Neuronal stem cell (in vitro differentiated cells): ENCODE measurements around the gene RAB35.
A peak's percentile ranks its signal among the peaks of the same experiment; 100 is the strongest.

ENCODE experiments used
- DNase-seq: peaks from one replicate; pipeline ENCODE4 v3.0.0-alpha.2; 2013; ENCODE audit warnings: low spot score
- H2AFZ ChIP-seq: one replicate; pipeline ENCODE4 v1.6.1; 2013; ENCODE audit warnings: mild to moderate bottlenecking, low read length, inconsistent platforms
- H2AK5ac ChIP-seq: 2 replicates; pipeline ENCODE4 v1.6.1; 2013; ENCODE audit warnings: low read depth, mild to moderate bottlenecking, inconsistent platforms, low read length, moderate library complexity, mixed read lengths
- H2BK120ac ChIP-seq: 2 replicates; pipeline ENCODE4 v1.6.1; 2013; ENCODE audit warnings: low read depth, mild to moderate bottlenecking, inconsistent platforms, low read length, moderate library complexity, mixed read lengths
- H2BK12ac ChIP-seq: one replicate; pipeline ENCODE4 v1.6.1; 2013; ENCODE audit warnings: low read length, inconsistent platforms
- H2BK15ac ChIP-seq: 2 replicates; pipeline ENCODE4 v1.6.1; 2013; ENCODE audit warnings: mild to moderate bottlenecking, low read length, inconsistent platforms, mixed read lengths
- H2BK5ac ChIP-seq: one replicate; pipeline ENCODE4 v1.6.1; 2013; ENCODE audit warnings: inconsistent platforms, mild to moderate bottlenecking, low read length, moderate library complexity
- H3K14ac ChIP-seq: one replicate; pipeline ENCODE4 v1.6.1; 2013; ENCODE audit warnings: low read length, inconsistent platforms
- H3K18ac ChIP-seq: 2 replicates; pipeline ENCODE4 v1.6.1; 2013; ENCODE audit warnings: low read length, inconsistent platforms
- H3K23ac ChIP-seq: 2 replicates; pipeline ENCODE4 v1.6.1; 2013; ENCODE audit warnings: low read depth, mild to moderate bottlenecking, mixed read lengths, low read length, inconsistent platforms; ENCODE audit not compliant: poor library complexity
- H3K27ac ChIP-seq: replicated peaks from 3 replicates; pipeline ENCODE4 v1.5.1; 2013; ENCODE audit warnings: low read length, inconsistent platforms
- H3K27me3 ChIP-seq, 3 experiments: 2 replicates each; pipeline ENCODE4 v1.6.1; 2013; ENCODE audit warnings: low read length in 3 of 3, mild to moderate bottlenecking in 2 of 3, inconsistent platforms in 1 of 3, low read depth in 1 of 3, mixed read lengths in 1 of 3, moderate library complexity in 1 of 3; ENCODE audit not compliant: control insufficient read depth in 3 of 3, insufficient read depth in 3 of 3
- H3K36me3 ChIP-seq, 2 donors: replicated peaks in 1 of 2; 2 replicates each; pipeline ENCODE4 v1.6.1; 2013; ENCODE audit warnings: low read length in 2 of 2; ENCODE audit not compliant: control insufficient read depth in 2 of 2, insufficient read depth in 2 of 2
- H3K4ac ChIP-seq: 2 replicates; pipeline ENCODE4 v1.6.1; 2013; ENCODE audit warnings: inconsistent platforms, mild to moderate bottlenecking, low read length, moderate library complexity
- H3K4me1 ChIP-seq, 2 donors: 1 replicate in 1 of 2; 2 replicates in 1 of 2; pipeline ENCODE4 v1.6.1; 2013; ENCODE audit warnings: low read length in 2 of 2, low read depth in 1 of 2; ENCODE audit not compliant: control insufficient read depth in 2 of 2, insufficient read depth in 1 of 2
- H3K4me2 ChIP-seq: one replicate; pipeline ENCODE4 v1.6.1; 2013; ENCODE audit warnings: mild to moderate bottlenecking, low read length, inconsistent platforms; ENCODE audit not compliant: insufficient read depth, poor library complexity, severe bottlenecking
- H3K4me3 ChIP-seq, 2 donors: 2 replicates each; pipeline ENCODE4 v1.5.1; 2013; ENCODE audit warnings: low read length in 2 of 2, mild to moderate bottlenecking in 2 of 2, inconsistent platforms in 1 of 2, moderate library complexity in 1 of 2
- H3K79me1 ChIP-seq: one replicate; pipeline ENCODE4 v1.6.1; 2013; ENCODE audit warnings: low read depth, mild to moderate bottlenecking, inconsistent platforms, low read length, moderate library complexity
- H3K9ac ChIP-seq: one replicate; pipeline ENCODE4 v1.6.1; 2013; ENCODE audit warnings: mild to moderate bottlenecking, low read depth, low read length, inconsistent platforms; ENCODE audit not compliant: poor library complexity
- H3K9me3 ChIP-seq, 2 donors: replicated peaks in 1 of 2; 2 replicates each; pipeline versions ENCODE3 to v1.6.1; 2013; ENCODE audit warnings: low read length in 2 of 2, mild to moderate bottlenecking in 2 of 2, inconsistent platforms in 1 of 2, low read depth in 1 of 2, mixed read lengths in 1 of 2, moderate library complexity in 1 of 2; ENCODE audit not compliant: control insufficient read depth in 2 of 2, insufficient read depth in 1 of 2
- H4K8ac ChIP-seq: one replicate; pipeline ENCODE4 v1.6.1; 2013; ENCODE audit warnings: low read depth, mild to moderate bottlenecking, inconsistent platforms, low read length, moderate library complexity
- H4K91ac ChIP-seq: one replicate; pipeline ENCODE4 v1.6.1; 2013; ENCODE audit warnings: low read length, low read depth, mild to moderate bottlenecking, inconsistent platforms; ENCODE audit not compliant: poor library complexity
- WGBS, 2 donors: extraction: QIAGEN DNeasy Blood & Tissue Kit; methylation state at CpG; one replicate each; pipeline ENCODE4 v1.1.7; 2013; ENCODE audit warnings: missing lambda C conversion rate in 2 of 2, mixed read lengths in 1 of 2; ENCODE audit not compliant: insufficient read length in 2 of 2, insufficient replicate concordance in 1 of 2; ENCODE audit errors: extremely low coverage in 2 of 2; 5-methylcytosine and 5-hydroxymethylcytosine counted together

The RAB35 gene

DNA sequence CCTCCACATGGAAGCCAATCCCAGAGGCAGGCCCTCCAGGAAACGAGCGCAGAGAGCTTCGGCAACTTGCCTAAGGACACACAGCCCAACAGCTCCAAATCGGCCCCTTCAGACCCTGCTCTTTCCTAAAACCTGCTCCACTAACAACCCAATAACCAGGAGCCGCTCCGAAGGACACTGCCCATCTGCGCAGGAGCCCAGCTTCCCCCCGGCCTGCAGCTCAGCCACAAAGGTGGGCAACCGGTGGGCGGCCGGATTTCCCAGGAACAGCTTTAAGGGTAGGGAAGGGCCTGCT lies 13.6 kb downstream of the RAB35 start:
- no peak overlapping the region for H3K4ac ChIP-seq
- no peak overlapping the region for H2BK120ac ChIP-seq
- no peak overlapping the region for H3K18ac ChIP-seq
- H2BK12ac ChIP-seq, result no peak overlapping the region
- no peaks in the 10 kb centered on the region for H3K27me3 ChIP-seq
- H3K36me3 ChIP-seq, result peaks cover 20 to 75% of the 10 kb centered on the region in 2 donors
- peaks cover 19% of the 10 kb centered on the region for H3K79me1 ChIP-seq
- no peak overlapping the region for H3K4me3 ChIP-seq
- no peak overlapping the region for H2BK5ac ChIP-seq
- no peak overlapping the region for H3K4me2 ChIP-seq
- H3K23ac ChIP-seq, result peak overlapping the region; percentile 36
- H4K91ac ChIP-seq, result no peak overlapping the region
- H2BK15ac ChIP-seq, result no peak overlapping the region
- no peak overlapping the region for H3K27ac ChIP-seq
- no peak for DNase-seq
- no CpG with 5 or more reads among the region's 11 CpGs for WGBS, 2 donors
- no peak overlapping the region for H4K8ac ChIP-seq
- H3K4me1 ChIP-seq, result peaks cover 0 to 3% of the 10 kb centered on the region in 2 donors
- H2AK5ac ChIP-seq, result no peak overlapping the region
- H3K9me3 ChIP-seq, result peaks cover 0 to 3% of the 10 kb centered on the region in 2 donors
- H3K9ac ChIP-seq, result no peak overlapping the region
- H3K14ac ChIP-seq, result peak overlapping the region; percentile 14
- H2AFZ ChIP-seq, result no peak overlapping the region

DNA sequence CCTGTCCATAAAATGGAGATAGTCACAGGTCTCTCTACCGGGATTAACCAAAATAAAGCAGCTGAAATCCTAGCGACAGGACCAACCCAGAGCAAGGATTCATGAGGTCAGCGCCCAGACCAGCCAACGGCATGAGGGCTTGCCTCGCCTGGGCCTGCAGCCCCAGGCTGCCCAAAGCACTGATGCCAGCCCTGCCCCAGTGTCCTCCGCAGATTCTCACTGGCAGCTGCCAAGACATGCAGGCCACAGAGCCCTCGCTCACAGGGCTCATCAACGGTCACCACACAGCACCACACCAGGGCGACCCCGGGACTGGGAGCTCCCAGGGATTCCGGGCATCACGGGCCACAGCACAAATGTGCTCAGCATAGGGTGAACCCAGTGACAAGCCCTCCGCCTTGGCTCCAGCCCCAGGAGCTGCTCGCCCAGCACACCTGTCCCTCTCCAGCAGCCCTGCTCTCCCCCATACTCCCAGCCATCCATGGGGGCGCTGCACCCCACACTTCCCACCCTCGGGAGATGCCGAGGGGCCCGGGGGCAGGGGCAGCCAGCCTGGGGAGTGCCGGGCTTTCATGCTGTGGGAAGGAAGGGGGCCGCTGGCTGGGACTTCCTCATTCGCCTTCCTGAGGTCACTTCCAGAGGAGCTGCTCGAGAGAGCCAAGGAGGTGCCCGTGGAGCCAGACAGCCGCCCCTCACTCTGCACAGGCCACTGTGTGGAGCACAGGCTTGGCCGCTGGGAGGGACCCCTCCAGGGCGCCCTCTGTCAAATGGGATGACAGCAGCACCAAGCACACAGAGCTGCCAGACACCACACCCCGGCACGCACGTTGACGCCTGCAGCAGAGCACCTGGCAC lies 14.1 kb downstream of the RAB35 start:
- peaks cover 19 to 76% of the 10 kb centered on the region in 2 donors for H3K36me3 ChIP-seq
- peaks cover 17% of the 10 kb centered on the region for H3K79me1 ChIP-seq

DNA sequence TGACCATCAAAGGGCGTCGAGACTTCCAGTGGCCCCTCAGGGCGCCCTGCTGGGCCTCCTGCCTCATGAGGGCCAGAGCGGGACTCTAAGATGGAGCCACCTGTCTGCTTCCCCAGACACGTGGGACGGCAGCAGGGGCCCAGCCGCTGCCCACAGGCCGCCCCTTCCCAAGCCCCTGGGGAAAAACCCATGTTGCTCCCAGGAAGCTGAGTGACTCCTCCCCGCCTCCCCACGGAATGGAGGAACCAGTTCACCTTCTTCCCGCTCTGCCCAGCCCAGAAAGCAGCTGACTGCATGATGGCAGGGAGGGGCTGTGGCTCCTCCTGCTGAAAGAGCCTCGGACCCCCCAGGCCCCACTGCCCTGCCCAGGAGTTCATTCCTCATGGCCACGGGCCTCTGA lies 14.9 kb downstream of the RAB35 start:
- no peak overlapping the region for H4K91ac ChIP-seq
- no CpG with 5 or more reads among the region's 13 CpGs for WGBS, 2 donors
- peaks cover 20 to 81% of the 10 kb centered on the region in 2 donors for H3K36me3 ChIP-seq
- peaks cover 0 to 3% of the 10 kb centered on the region in 2 donors for H3K9me3 ChIP-seq
- no peak overlapping the region for H2BK12ac ChIP-seq
- no peak overlapping the region for H2BK120ac ChIP-seq
- DNase-seq, result no peak
- H2BK5ac ChIP-seq, result no peak overlapping the region
- no peak overlapping the region for H3K4me2 ChIP-seq
- H3K79me1 ChIP-seq, result peaks cover 17% of the 10 kb centered on the region
- H3K27me3 ChIP-seq, result no peaks in the 10 kb centered on the region
- no peak overlapping the region for H3K4me3 ChIP-seq
- H3K4me1 ChIP-seq, result peaks cover under 1 to 4% of the 10 kb centered on the region in 2 donors
- H2AFZ ChIP-seq, result no peak overlapping the region
- H2AK5ac ChIP-seq, result no peak overlapping the region
- no peak overlapping the region for H4K8ac ChIP-seq
- no peak overlapping the region for H3K4ac ChIP-seq
- H2BK15ac ChIP-seq, result no peak overlapping the region
- H3K9ac ChIP-seq, result peak overlapping the region; percentile 38
- H3K27ac ChIP-seq, result no peak overlapping the region
- H3K14ac ChIP-seq, result no peak overlapping the region
- peak overlapping the region; percentile 8 for H3K23ac ChIP-seq
- H3K18ac ChIP-seq, result no peak overlapping the region

More for the DNA sequence above, 14.1 kb downstream of the RAB35 start:
- no peak overlapping the region for H3K18ac ChIP-seq
- H4K91ac ChIP-seq, result no peak overlapping the region
- no CpG with 5 or more reads among the region's 30 CpGs for whole genome bisulfite sequencing, 2 donors
- H2BK12ac ChIP-seq, result no peak overlapping the region
- no peak overlapping the region for H3K4me3 ChIP-seq
- no peak for DNase-seq
- peak overlapping the region; percentile 38 for H2AK5ac ChIP-seq
- peaks cover 0 to 3% of the 10 kb centered on the region in 2 donors for H3K4me1 ChIP-seq
- no peak overlapping the region for H3K9ac ChIP-seq
- no peak overlapping the region for H3K4ac ChIP-seq
- H2BK120ac ChIP-seq, result no peak overlapping the region
- H3K23ac ChIP-seq, result peak overlapping the region; percentile 36
- H2BK15ac ChIP-seq, result no peak overlapping the region
- H2AFZ ChIP-seq, result no peak overlapping the region
- H3K9me3 ChIP-seq, result peaks cover 0 to 3% of the 10 kb centered on the region in 2 donors
- H3K27ac ChIP-seq, result no peak overlapping the region
- no peak overlapping the region for H4K8ac ChIP-seq
- no peaks in the 10 kb centered on the region for H3K27me3 ChIP-seq
- peak overlapping the region; percentile 14 for H3K14ac ChIP-seq
- no peak overlapping the region for H2BK5ac ChIP-seq
- no peak overlapping the region for H3K4me2 ChIP-seq

DNA sequence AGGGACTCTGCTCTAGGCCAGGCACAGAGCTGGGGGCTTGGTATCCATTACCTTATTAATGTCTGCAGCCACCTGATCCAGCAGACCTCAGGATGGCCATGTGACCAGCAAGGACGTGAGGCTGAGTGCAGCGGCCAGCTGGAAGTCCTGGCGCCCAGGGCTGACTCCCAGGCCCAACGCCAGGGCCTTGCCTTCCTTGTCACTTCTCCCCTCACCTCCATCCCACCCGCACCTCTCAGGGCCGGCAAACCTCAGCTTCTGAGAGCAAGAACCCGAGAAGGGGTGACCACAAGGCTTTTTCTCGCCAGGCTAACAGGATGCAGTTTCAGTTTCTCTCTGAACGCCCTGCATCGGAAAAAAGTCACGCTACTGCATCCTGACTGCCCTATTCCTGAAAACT lies 15.4 kb downstream of the RAB35 start:
- Histone ChIP-seq H3K4ac (no peak overlapping the region), H4K8ac (no peak overlapping the region), H3K36me3 (peaks cover 23 to 84% of the 10 kb centered on the region in 2 donors), H2AFZ (no peak overlapping the region), H2BK120ac (no peak overlapping the region), H3K9me3 (peaks cover 0 to 3% of the 10 kb centered on the region in 2 donors), H2BK15ac (no peak overlapping the region), H3K27ac (peak overlapping the region; percentile 31), H2BK12ac (no peak overlapping the region), H3K23ac (no peak overlapping the region), H3K4me1 (peaks cover 5 to 7% of the 10 kb centered on the region in 2 donors), H3K4me2 (no peak overlapping the region), H3K27me3 (no peaks in the 10 kb centered on the region), H4K91ac (no peak overlapping the region), H2BK5ac (no peak overlapping the region), H3K18ac (no peak overlapping the region), H3K9ac (no peak overlapping the region), H2AK5ac (no peak overlapping the region), H3K4me3 (no peak overlapping the region), H3K14ac (no peak overlapping the region), H3K79me1 (peaks cover 17% of the 10 kb centered on the region)
- DNase-seq, result no peak
- no CpG with 5 or more reads among the region's 11 CpGs for WGBS, 2 donors
